Mammary epithelial cell (primary cell): Measurements from ENCODE around the gene PCID2.

Experiments used
- CTCF ChIP-seq, 2 donors: IDR thresholded peaks in 1 of 2; conservative IDR thresholded peaks in 1 of 2; 2 replicates each; pipeline ENCODE4 v1.5.1; 2011 to 2012; ENCODE audit warnings: inconsistent platforms in 2 of 2, low read length in 2 of 2, mild to moderate bottlenecking in 2 of 2, control low read depth in 1 of 2, low read depth in 1 of 2; ENCODE audit not compliant: insufficient read depth in 1 of 2; ENCODE audit errors: extremely low read depth in 1 of 2
- EZH2 ChIP-seq: IDR thresholded peaks from 2 replicates; pipeline ENCODE4 v1.6.1; 2012; ENCODE audit warnings: low read length, inconsistent platforms, borderline replicate concordance

DNA sequence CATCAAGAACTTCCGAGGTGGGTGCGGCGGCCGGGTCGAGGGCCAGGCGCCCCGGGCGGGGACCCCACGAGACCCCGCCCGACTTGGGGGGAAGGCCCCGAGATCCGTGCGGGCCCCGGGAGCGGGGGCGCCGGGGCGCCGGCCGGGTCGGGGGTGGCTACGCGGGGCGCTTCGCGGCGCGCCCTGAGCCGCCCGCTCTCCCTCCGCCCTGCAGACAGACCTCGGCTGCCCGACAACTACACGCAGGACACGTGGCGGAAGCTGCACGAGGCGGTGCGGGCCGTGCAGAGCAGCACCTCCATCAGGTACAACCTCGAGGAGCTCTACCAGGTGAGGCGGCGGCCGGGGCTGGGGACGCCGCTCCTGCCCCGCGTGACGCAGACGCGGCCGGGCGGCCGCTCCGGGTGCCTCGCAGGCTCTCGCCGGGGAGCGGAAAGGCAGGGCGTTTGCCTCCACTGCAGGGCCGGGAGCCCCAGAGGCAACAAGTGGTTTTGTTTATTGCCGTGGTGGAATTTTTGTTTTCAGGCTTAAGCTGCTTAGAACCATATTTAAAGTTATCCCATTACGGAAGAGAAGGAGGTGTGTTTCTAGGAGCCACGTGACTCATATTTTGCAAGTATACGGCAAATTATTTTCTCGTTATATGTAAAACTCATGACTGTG, 1.4 kb upstream of the PCID2 start:
- peak in 1 of 2 donors; percentile 4 for TF ChIP-seq CTCF (conservative IDR thresholded peaks at IDR 0.05 in 1 of 2, IDR thresholded peaks at IDR 0.05 in 1 of 2; ENCODE audit: extremely low read depth in 1 of 2, insufficient read depth in 1 of 2, low read depth in 1 of 2, low read length in 2 of 2)
- TF ChIP-seq EZH2 = no peak
